Hepatocyte (in vitro differentiated cells): Measurements from ENCODE around the gene DAND5. TPM values are rescaled to one million over a fixed set of nuclear protein-coding genes. Genes with fewer than 3 reads are reported as not detected.

Source experiments
- DNase-seq: peaks from one replicate; pipeline ENCODE4 v3.0.0-alpha.2; 2016; ENCODE audit warnings: low spot score
- H2AFZ ChIP-seq: fragments of 200-600 bp; sonication (generic); 2 replicates; pipeline ENCODE4 v1.6.0; 2016; ENCODE audit warnings: antibody characterized with exemption, mild to moderate bottlenecking
- H3K27ac ChIP-seq: fragments of 200-600 bp; sonication (generic); 2 replicates; pipeline ENCODE4 v1.5.1; 2016; ENCODE audit warnings: mild to moderate bottlenecking
- H3K27me3 ChIP-seq: fragments of 200-600 bp; sonication (generic); 2 replicates; pipeline ENCODE4 v1.6.1; 2016
- H3K36me3 ChIP-seq: fragments of 200-600 bp; sonication (generic); replicated peaks from 2 replicates; pipeline ENCODE4 v1.5.1; 2016; ENCODE audit warnings: low read depth; ENCODE audit not compliant: insufficient read depth
- H3K4me1 ChIP-seq: fragments of 200-600 bp; sonication (generic); 2 replicates; pipeline ENCODE4 v1.5.1; 2016; ENCODE audit warnings: mild to moderate bottlenecking, moderate library complexity; ENCODE audit not compliant: insufficient read depth
- H3K4me2 ChIP-seq: fragments of 200-600 bp; sonication (generic); 2 replicates; pipeline ENCODE4 v1.6.0; 2016
- H3K4me3 ChIP-seq: fragments of 200-600 bp; sonication (generic); 2 replicates; pipeline ENCODE4 v1.5.1; 2016; ENCODE audit warnings: mild to moderate bottlenecking
- H3K79me2 ChIP-seq: fragments of 200-600 bp; sonication (generic); 2 replicates; pipeline ENCODE4 v1.6.0; 2017; ENCODE audit warnings: mild to moderate bottlenecking
- H3K9me2 ChIP-seq: fragments of 200-600 bp; sonication (generic); replicated peaks from 2 replicates; pipeline ENCODE4 v1.6.0; 2017; ENCODE audit warnings: mild to moderate bottlenecking; ENCODE audit not compliant: insufficient read depth
- H3K9me3 ChIP-seq: fragments of 200-600 bp; sonication (generic); 2 replicates; pipeline ENCODE4 v1.5.1; 2016; ENCODE audit warnings: low read depth, mild to moderate bottlenecking
- H4K20me1 ChIP-seq: fragments of 200-600 bp; sonication (generic); 2 replicates; pipeline ENCODE4 v1.6.0; 2016; ENCODE audit warnings: mild to moderate bottlenecking; ENCODE audit not compliant: insufficient read depth, poor library complexity, severe bottlenecking
- CTCF ChIP-seq: fragments of 200-600 bp; sonication (generic); IDR thresholded peaks from 2 replicates; pipeline ENCODE4 v1.5.1; 2016; ENCODE audit warnings: antibody characterized with exemption, mild to moderate bottlenecking; ENCODE audit not compliant: poor library complexity
- EZH2 ChIP-seq: fragments of 200-600 bp; sonication (generic); IDR thresholded peaks from 2 replicates; pipeline ENCODE4 v1.6.1; 2016; ENCODE audit warnings: antibody characterized with exemption, mild to moderate bottlenecking, borderline replicate concordance
- EZH2phosphoT487 ChIP-seq: fragments of 200-600 bp; sonication (generic); IDR thresholded peaks from one replicate; pipeline ENCODE4 v1.6.1; 2018; ENCODE audit warnings: antibody characterized with exemption, mild to moderate bottlenecking, low read depth, moderate library complexity; ENCODE audit not compliant: unreplicated experiment, severe bottlenecking
- WGBS: methylation state at CpG from one replicate; pipeline ENCODE4 v1.1.6; 2016; ENCODE audit warnings: low lambda C conversion rate; ENCODE audit errors: missing lambda C conversion rate; 5-methylcytosine and 5-hydroxymethylcytosine counted together
- polyA plus RNA-seq: library from polyadenylated mRNA; unstranded; fragments of >200 nt; fragmentation: Nextera tagmentation; extraction: Ambion mirVana; gene quantifications from 2 replicates; pipeline ENCODE4 v1.2.1, GENCODE V29; 2016
- total RNA-seq: library from RNA; depleted of rRNA; stranded (reverse); fragments of >200 nt; gene quantifications from 2 replicates; pipeline ENCODE4 v1.2.3, GENCODE V29; 2014

The DAND5 gene
- total and polyA plus RNA-seq, 2 experiments from 2014 or later: 0.17 TPM; not detected in 1

- H2AFZ ChIP-seq: no peak overlapping the region
- no peak overlapping the region for H3K4me3 ChIP-seq
- 47% methylated on average over 17 of the region's 21 CpGs for WGBS
- H4K20me1 ChIP-seq: peaks cover 37% of the 10 kb centered on the region
- DNase-seq: no peak
- peaks cover 53% of the 10 kb centered on the region for H3K4me1 ChIP-seq
- H3K27me3 ChIP-seq: peaks cover 100% of the 10 kb centered on the region
- TF ChIP-seq EZH2phosphoT487 (no peak), EZH2 (no peak), CTCF (no peak)
- H3K9me3 ChIP-seq: no peaks in the 10 kb centered on the region
- H3K4me2 ChIP-seq: peak overlapping the region; percentile 47
- H3K36me3 ChIP-seq: no peaks in the 10 kb centered on the region
- no peaks in the 10 kb centered on the region for H3K9me2 ChIP-seq
- H3K79me2 ChIP-seq: peaks cover 49% of the 10 kb centered on the region
- peak overlapping the region; percentile 76 for H3K27ac ChIP-seq
Measured at GRCh38 chr19:13018035-13018914, 48.9 kb downstream of the DAND5 start.

GRCh38 chr19:13019332-13019731 lies 50.0 kb downstream of the DAND5 start:
- Histone ChIP-seq H3K4me2 (no peak overlapping the region), H3K9me3 (no peaks in the 10 kb centered on the region), H3K79me2 (peaks cover 43% of the 10 kb centered on the region), H3K36me3 (no peaks in the 10 kb centered on the region), H3K27me3 (peaks cover 99% of the 10 kb centered on the region), H3K4me3 (no peak overlapping the region), H2AFZ (no peak overlapping the region), H3K27ac (no peak overlapping the region), H4K20me1 (peaks cover 26% of the 10 kb centered on the region), H3K4me1 (peaks cover 43% of the 10 kb centered on the region), H3K9me2 (no peaks in the 10 kb centered on the region)
- 63% methylated on average over 4 of the region's 4 CpGs for WGBS
- TF ChIP-seq EZH2: no peak
- TF ChIP-seq EZH2phosphoT487: no peak
- no peak for TF ChIP-seq CTCF
- DNase-seq: no peak

GRCh38 chr19:13020002-13020414 lies 50.6 kb downstream of the DAND5 start:
- Histone ChIP-seq H4K20me1 (peaks cover 19% of the 10 kb centered on the region), H3K9me2 (no peaks in the 10 kb centered on the region), H3K36me3 (no peaks in the 10 kb centered on the region), H2AFZ (no peak overlapping the region), H3K9me3 (no peaks in the 10 kb centered on the region), H3K4me1 (peaks cover 47% of the 10 kb centered on the region), H3K4me2 (no peak overlapping the region), H3K79me2 (peaks cover 40% of the 10 kb centered on the region), H3K27me3 (peaks cover 99% of the 10 kb centered on the region), H3K27ac (no peak overlapping the region), H3K4me3 (no peak overlapping the region)
- TF ChIP-seq EZH2 (no peak), CTCF (no peak), EZH2phosphoT487 (no peak)
- DNase-seq: no peak
- 46% methylated on average over 7 of the region's 7 CpGs for WGBS
